ENCODE results near the gene PYGO2.

PYGO2 gene

GRCh38 chr1:155002464-155003226 lies 41.1 kb upstream of the PYGO2 start, which contains the start of gene ZBTB7B:
Gene ZBTB7B (plus strand): TSS chr1:155002802. CDS start chr1:155014661, 11,859 bp downstream.
- no peak for TF ChIP-seq CTCF (conservative IDR thresholded peaks at IDR 0.05; ENCODE audit: low read depth, low read length)
- no peak for DNase-seq (ENCODE audit: low read depth)
- peak within 1 kb of the TSS; percentile 90 for H3K4me3 ChIP-seq (ENCODE audit: low read length)

- peak overlapping the region; percentile 90 for H3K4me3 ChIP-seq (ENCODE audit: low read length)
- TF ChIP-seq CTCF (conservative IDR thresholded peaks at IDR 0.05; ENCODE audit: low read depth, low read length): peak; percentile 62
- peak; percentile 97 for DNase-seq (ENCODE audit: low read depth)
These were observed 40.3 kb upstream of the PYGO2 start for GRCh38 chr1:155001675-155002463.

- no peak for DNase-seq (ENCODE audit: low read depth)
- TF ChIP-seq CTCF (conservative IDR thresholded peaks at IDR 0.05; ENCODE audit: low read depth, low read length): no peak
- H3K4me3 ChIP-seq (ENCODE audit: low read length): peak overlapping the region; percentile 90
These were observed 39.8 kb upstream of the PYGO2 start for GRCh38 chr1:155001425-155001674.

- peak overlapping the region; percentile 90 for H3K4me3 ChIP-seq (ENCODE audit: low read length)
- no peak for TF ChIP-seq CTCF (conservative IDR thresholded peaks at IDR 0.05; ENCODE audit: low read depth, low read length)
- DNase-seq (ENCODE audit: low read depth): peak; percentile 57
These were observed 39.3 kb upstream of the PYGO2 start for GRCh38 chr1:155000726-155001424.

GRCh38 chr1:155000411-155000725 lies 38.8 kb upstream of the PYGO2 start:
- no peak for DNase-seq (ENCODE audit: low read depth)
- H3K4me3 ChIP-seq (ENCODE audit: low read length): peak overlapping the region; percentile 90
- TF ChIP-seq CTCF (conservative IDR thresholded peaks at IDR 0.05; ENCODE audit: low read depth, low read length): no peak

- DNase-seq (ENCODE audit: low read depth): no peak
- H3K4me3 ChIP-seq (ENCODE audit: low read length): peak overlapping the region; percentile 90
- TF ChIP-seq CTCF (conservative IDR thresholded peaks at IDR 0.05; ENCODE audit: low read depth, low read length): no peak
These were observed 38.2 kb upstream of the PYGO2 start for GRCh38 chr1:154999571-155000410.

Data from retinal pigment epithelial cell (primary cell).